ENCODE measurements around the gene CDH22. TPM values are rescaled to one million over a fixed set of nuclear protein-coding genes. Genes with fewer than 3 reads are reported as not detected.

CDH22 gene
- total and polyA plus RNA-seq, 2 experiments from 2014 or later, result 0.08 to 0.10 TPM

DNA sequence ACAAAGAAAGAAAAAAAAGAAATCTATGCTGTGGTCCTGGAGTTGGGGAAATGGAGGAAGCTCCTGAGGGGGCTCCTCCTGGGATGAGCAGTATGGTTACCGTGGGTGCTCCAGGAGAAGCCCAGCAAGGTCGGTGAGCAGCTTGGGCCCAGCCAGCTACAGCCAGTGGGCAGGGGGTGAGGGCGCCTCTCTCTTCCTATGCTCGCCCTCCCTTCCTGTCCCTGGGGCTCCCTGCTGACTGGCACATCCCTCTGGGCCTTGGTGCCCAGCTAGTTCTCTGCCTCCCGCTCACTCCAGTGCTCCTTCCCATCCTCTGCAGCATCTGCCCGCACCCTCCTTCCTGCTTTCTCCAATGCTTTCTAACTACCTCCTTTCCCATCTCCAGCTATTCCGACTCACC lies 173.6 kb downstream of the CDH22 start:
- Mint-ChIP-seq H3K27ac (no peak overlapping the region), H3K4me1 (peaks cover 23% of the 10 kb centered on the region), H3K4me3 (no peak overlapping the region; the same call in 2 of the 3 replicates), H3K27me3 (ENCODE audit: insufficient read depth, low read depth, poor library complexity) (peaks cover 18% of the 10 kb centered on the region), H3K36me3 (ENCODE audit: low read depth) (no peaks in the 10 kb centered on the region), H3K9me3 (no peaks in the 10 kb centered on the region)
- Histone ChIP-seq H2AFZ (no peak overlapping the region), H3K9me2 (ENCODE audit: insufficient read depth) (no peaks in the 10 kb centered on the region), H4K20me1 (replicated peaks; ENCODE audit: insufficient read depth) (no peaks in the 10 kb centered on the region; the same call in 1 of the 2 replicates), H3K4me2 (no peak overlapping the region), H3K36me3 (ENCODE audit: insufficient read depth) (no peaks in the 10 kb centered on the region), H3K79me2 (replicated peaks; ENCODE audit: insufficient read depth) (no peaks in the 10 kb centered on the region), H3F3A (replicated peaks; ENCODE audit: low read depth) (no peaks in the 10 kb centered on the region), H3K4me3 (no peak overlapping the region), H3K27me3 (ENCODE audit: insufficient read depth) (peaks cover 11% of the 10 kb centered on the region; the same call in 1 of the 2 replicates), H3K27ac (ENCODE audit: low read depth) (no peak overlapping the region), H3K4me1 (ENCODE audit: insufficient read depth) (peaks cover 4% of the 10 kb centered on the region; the same call in 1 of the 2 replicates)
- DNase-seq (ENCODE audit: low spot score), result no peak
- ATAC-seq, result no peak
- TF ChIP-seq POLR2AphosphoS5 (IDR thresholded peaks at IDR 0.05; ENCODE audit: low read depth), result no peak
- no peak for TF ChIP-seq NANOG (IDR thresholded peaks at IDR 0.05; ENCODE audit: borderline replicate concordance)
- no peak for TF ChIP-seq EZH2phosphoT487 (IDR thresholded peaks at IDR 0.05; ENCODE audit: unreplicated experiment)
- no peak for TF ChIP-seq JUNB (IDR thresholded peaks at IDR 0.05; ENCODE audit: unreplicated experiment)
- no peak for TF ChIP-seq STAT1 (IDR thresholded peaks at IDR 0.05; ENCODE audit: unreplicated experiment)
- TF ChIP-seq CREB1 (CRISPR knock-in tag; IDR thresholded peaks at IDR 0.05; ENCODE audit: low read depth), result no peak

DNA sequence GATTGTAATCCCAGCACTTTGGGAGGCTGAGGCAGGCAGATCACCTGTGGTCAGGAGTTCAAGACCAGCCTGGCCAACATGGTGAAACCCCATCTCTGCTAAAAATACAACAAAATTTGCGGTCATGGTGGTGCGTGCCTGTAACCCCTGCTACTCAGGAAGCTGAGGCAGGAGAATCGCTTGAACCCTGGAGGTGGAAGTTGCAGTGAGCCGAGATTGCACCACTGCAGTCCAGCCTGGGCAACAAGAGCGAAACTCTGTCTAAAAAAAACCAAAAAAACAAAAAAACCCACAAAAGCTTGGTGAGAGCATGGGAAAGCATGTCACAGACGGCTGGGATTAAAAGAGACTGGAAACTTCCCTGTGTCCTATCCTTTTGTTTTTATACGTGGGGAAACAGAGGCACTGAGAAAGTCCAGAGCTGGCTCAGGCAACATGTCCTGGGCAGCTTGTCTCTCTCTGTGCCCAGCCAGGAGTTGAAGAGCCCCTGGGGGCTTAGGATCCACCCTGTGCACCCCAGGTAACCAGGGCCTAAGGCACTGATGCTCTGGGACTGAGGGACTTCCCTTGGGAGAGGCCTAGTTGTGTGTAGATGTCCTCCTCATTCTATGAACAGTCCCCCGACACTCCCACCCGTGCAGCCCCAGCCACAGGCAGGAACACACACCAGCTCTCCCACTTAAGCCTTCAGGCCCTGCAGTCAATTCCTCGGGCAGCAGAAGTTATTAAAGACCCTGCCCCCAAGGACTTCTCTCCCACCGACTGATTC lies 174.2 kb downstream of the CDH22 start:
- H3K27ac Mint-ChIP-seq, result no peak overlapping the region
- Histone ChIP-seq H3K36me3 (ENCODE audit: insufficient read depth) (no peaks in the 10 kb centered on the region), H3F3A (replicated peaks; ENCODE audit: low read depth) (no peaks in the 10 kb centered on the region), H3K79me2 (replicated peaks; ENCODE audit: insufficient read depth) (no peaks in the 10 kb centered on the region), H3K27ac (ENCODE audit: low read depth) (no peak overlapping the region), H3K9me2 (ENCODE audit: insufficient read depth) (no peaks in the 10 kb centered on the region), H3K4me2 (no peak overlapping the region), H2AFZ (no peak overlapping the region), H3K4me3 (no peak overlapping the region), H3K4me1 (ENCODE audit: insufficient read depth) (peaks cover 4% of the 10 kb centered on the region; the same call in 1 of the 2 replicates), H3K27me3 (ENCODE audit: insufficient read depth) (peaks cover 11% of the 10 kb centered on the region; the same call in 1 of the 2 replicates), H4K20me1 (replicated peaks; ENCODE audit: insufficient read depth) (no peaks in the 10 kb centered on the region; the same call in 1 of the 2 replicates)
- H3K9me3 Mint-ChIP-seq, result no peaks in the 10 kb centered on the region
- DNase-seq (ENCODE audit: low spot score) (no peak), ATAC-seq (no peak)
- H3K36me3 Mint-ChIP-seq (ENCODE audit: low read depth), result no peaks in the 10 kb centered on the region
- peaks cover 19% of the 10 kb centered on the region for H3K4me1 Mint-ChIP-seq
- H3K27me3 Mint-ChIP-seq (ENCODE audit: insufficient read depth, low read depth, poor library complexity), result peaks cover 18% of the 10 kb centered on the region
- H3K4me3 Mint-ChIP-seq, result no peak overlapping the region
- TF ChIP-seq, protein P1, sequence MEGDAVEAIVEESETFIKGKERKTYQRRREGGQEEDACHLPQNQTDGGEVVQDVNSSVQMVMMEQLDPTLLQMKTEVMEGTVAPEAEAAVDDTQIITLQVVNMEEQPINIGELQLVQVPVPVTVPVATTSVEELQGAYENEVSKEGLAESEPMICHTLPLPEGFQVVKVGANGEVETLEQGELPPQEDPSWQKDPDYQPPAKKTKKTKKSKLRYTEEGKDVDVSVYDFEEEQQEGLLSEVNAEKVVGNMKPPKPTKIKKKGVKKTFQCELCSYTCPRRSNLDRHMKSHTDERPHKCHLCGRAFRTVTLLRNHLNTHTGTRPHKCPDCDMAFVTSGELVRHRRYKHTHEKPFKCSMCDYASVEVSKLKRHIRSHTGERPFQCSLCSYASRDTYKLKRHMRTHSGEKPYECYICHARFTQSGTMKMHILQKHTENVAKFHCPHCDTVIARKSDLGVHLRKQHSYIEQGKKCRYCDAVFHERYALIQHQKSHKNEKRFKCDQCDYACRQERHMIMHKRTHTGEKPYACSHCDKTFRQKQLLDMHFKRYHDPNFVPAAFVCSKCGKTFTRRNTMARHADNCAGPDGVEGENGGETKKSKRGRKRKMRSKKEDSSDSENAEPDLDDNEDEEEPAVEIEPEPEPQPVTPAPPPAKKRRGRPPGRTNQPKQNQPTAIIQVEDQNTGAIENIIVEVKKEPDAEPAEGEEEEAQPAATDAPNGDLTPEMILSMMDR (conservative IDR thresholded peaks at IDR 0.05; ENCODE audit: low read depth in 2 of 2), result no peak
- no peak for TF ChIP-seq NANOG (IDR thresholded peaks at IDR 0.05; ENCODE audit: borderline replicate concordance)
- no peak for TF ChIP-seq ZNF462 (CRISPR knock-in tag; IDR thresholded peaks at IDR 0.05)
- no peak for TF ChIP-seq ZNF331 (CRISPR knock-in tag; IDR thresholded peaks at IDR 0.05; ENCODE audit: low read depth)

All from GM23338 (cell line).